ENCODE measurements around the gene B3GALNT1.

The B3GALNT1 gene

DNA sequence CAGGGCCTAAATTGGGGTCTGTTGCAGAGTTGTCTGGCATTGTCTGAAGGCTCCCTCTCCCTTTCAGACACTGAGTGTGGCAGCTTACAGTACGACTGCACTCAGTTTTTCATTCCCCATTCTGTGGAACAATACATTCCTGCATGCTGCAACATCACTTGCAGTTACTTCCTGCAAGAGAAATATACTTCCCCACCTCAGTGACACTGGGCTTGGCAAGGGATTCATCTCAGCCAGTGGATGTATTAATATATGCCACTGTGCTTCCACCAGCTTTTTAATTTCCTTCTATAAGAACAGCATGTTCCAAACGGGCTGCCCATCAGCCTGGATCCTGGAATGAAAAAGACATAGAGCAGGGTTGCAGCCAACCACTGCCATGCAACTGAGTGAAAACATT lies 23.1 kb downstream of the B3GALNT1 start:
- Histone ChIP-seq H3K27me3 (no peaks in the 10 kb centered on the region), H3K4me2 (peak overlapping the region; percentile 45), H4K20me1 (no peaks in the 10 kb centered on the region), H3K4me3 (no peak overlapping the region), H3K4me1 (peaks cover 21% of the 10 kb centered on the region), H3K9ac (0 out of 2 replicates have a peak overlapping the region, but pooled peaks have one; percentile 13), H3K27ac (0 out of 2 replicates have a peak overlapping the region, but pooled peaks have one; percentile 8), H3K36me3 (0 out of 2 replicates have a peak, but pooled peaks cover 4% of the 10 kb centered on the region), H3K9me3 (no peaks in the 10 kb centered on the region)
- no peak for TF ChIP-seq Cebpa-rat (IDR thresholded peaks at IDR 0.05)

DNA sequence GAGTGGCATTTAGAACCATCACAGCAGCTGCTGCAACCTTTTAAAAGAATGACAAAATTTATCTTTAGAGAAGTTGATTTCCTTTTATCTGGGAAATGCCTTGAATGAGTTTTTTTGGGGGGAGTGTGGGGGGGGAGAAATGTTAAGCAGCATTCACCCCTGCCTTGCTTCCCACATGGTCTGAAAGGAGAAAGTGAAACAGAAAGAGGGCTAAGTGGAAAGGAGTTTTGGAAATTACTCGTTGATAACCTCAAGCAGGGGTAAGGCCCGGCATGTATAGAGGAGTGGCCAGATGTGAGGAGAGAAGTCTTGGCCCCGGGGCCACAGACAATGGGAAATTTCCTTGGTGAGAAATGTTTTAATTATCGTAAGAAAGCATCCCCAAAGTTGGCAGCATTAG lies 23.5 kb downstream of the B3GALNT1 start:
- H3K27me3 ChIP-seq, result no peaks in the 10 kb centered on the region
- TF ChIP-seq Cebpa-rat (IDR thresholded peaks at IDR 0.05), result no peak
- no peak overlapping the region for H3K4me3 ChIP-seq
- no peaks in the 10 kb centered on the region for H4K20me1 ChIP-seq
- H3K4me1 ChIP-seq, result peaks cover 21% of the 10 kb centered on the region
- 0 out of 2 replicates have a peak overlapping the region, but pooled peaks have one; percentile 8 for H3K27ac ChIP-seq
- no peaks in the 10 kb centered on the region for H3K9me3 ChIP-seq
- H3K9ac ChIP-seq, result 0 out of 2 replicates have a peak overlapping the region, but pooled peaks have one; percentile 13
- H3K4me2 ChIP-seq, result peak overlapping the region; percentile 45
- 0 out of 2 replicates have a peak, but pooled peaks cover 4% of the 10 kb centered on the region for H3K36me3 ChIP-seq

DNA sequence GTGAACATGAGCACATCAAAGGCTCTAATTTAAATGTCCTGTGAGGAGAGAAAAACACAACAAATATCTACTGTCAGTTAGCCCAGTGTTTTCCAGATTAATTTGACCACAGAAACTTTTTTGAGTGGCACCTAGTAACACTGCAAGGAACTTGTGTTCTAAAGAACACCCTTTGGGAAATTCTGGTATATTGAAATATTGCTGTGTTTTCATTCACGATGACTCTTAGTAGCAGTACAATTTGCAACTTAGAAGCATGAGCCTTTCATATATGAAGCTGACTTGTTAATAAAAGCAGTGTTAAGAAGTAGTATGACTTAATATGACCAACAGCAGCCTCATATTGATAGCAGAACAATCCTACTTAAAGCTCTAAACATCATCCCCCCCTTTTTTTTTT lies 32.0 kb downstream of the B3GALNT1 start:
- Histone ChIP-seq H3K4me3 (no peak overlapping the region), H3K27me3 (no peaks in the 10 kb centered on the region), H3K36me3 (peaks cover 18% of the 10 kb centered on the region), H3K4me1 (peaks cover 25% of the 10 kb centered on the region), H3K27ac (no peak overlapping the region), H4K20me1 (no peaks in the 10 kb centered on the region), H3K9me3 (no peaks in the 10 kb centered on the region), H3K9ac (no peak overlapping the region), H3K4me2 (no peak overlapping the region)
- TF ChIP-seq Cebpa-rat (IDR thresholded peaks at IDR 0.05), result no peak

DNA sequence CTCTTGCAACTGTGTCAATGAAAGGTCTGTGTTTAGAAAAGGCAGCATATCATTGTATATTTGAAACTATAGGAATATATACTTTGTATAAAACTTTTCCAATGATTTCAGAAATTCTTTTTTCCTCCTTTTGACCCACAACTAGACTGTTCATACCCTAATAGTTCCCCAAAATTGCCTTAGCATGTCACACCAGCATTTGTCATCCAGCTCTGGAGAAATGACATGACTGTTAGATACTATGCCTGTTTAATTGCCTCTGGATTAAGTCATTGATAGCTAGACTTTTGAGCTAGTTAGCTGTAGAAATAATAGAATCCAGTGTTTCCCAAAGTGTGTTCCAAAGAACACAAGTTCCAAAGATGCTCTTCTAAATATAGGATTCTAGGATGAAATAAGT lies 32.4 kb downstream of the B3GALNT1 start:
- H3K9ac ChIP-seq, result no peak overlapping the region
- no peak overlapping the region for H3K27ac ChIP-seq
- H4K20me1 ChIP-seq, result no peaks in the 10 kb centered on the region
- no peaks in the 10 kb centered on the region for H3K27me3 ChIP-seq
- peaks cover 19% of the 10 kb centered on the region for H3K36me3 ChIP-seq
- peaks cover 26% of the 10 kb centered on the region for H3K4me1 ChIP-seq
- H3K9me3 ChIP-seq, result no peaks in the 10 kb centered on the region
- TF ChIP-seq Cebpa-rat (IDR thresholded peaks at IDR 0.05), result no peak
- H3K4me3 ChIP-seq, result no peak overlapping the region
- H3K4me2 ChIP-seq, result no peak overlapping the region

DNA sequence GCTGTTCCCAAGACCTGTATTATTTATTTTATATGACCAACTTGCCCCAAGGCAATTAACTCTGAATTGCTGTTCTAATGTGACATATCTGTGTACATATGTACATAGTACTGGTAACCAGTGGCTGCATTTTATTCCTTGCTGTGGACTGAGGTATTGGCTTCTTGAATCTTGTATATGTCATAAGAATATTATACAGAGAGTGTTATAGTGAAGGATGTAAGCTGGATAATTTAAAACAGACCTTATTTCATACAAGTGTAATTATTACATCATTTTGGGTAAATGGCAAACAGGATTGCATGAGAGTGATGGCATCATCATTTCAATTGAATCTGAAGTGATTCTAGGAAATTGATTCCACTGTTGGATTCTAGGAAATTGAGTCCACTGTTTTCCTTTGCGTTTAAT lies 32.9 kb downstream of the B3GALNT1 start:
- Histone ChIP-seq H3K9me3 (no peaks in the 10 kb centered on the region), H3K9ac (no peak overlapping the region), H3K4me2 (no peak overlapping the region), H3K4me3 (no peak overlapping the region), H3K4me1 (peaks cover 27% of the 10 kb centered on the region), H3K27me3 (no peaks in the 10 kb centered on the region), H4K20me1 (no peaks in the 10 kb centered on the region), H3K27ac (no peak overlapping the region), H3K36me3 (peaks cover 19% of the 10 kb centered on the region)
- no peak for TF ChIP-seq Cebpa-rat (IDR thresholded peaks at IDR 0.05)

DNA sequence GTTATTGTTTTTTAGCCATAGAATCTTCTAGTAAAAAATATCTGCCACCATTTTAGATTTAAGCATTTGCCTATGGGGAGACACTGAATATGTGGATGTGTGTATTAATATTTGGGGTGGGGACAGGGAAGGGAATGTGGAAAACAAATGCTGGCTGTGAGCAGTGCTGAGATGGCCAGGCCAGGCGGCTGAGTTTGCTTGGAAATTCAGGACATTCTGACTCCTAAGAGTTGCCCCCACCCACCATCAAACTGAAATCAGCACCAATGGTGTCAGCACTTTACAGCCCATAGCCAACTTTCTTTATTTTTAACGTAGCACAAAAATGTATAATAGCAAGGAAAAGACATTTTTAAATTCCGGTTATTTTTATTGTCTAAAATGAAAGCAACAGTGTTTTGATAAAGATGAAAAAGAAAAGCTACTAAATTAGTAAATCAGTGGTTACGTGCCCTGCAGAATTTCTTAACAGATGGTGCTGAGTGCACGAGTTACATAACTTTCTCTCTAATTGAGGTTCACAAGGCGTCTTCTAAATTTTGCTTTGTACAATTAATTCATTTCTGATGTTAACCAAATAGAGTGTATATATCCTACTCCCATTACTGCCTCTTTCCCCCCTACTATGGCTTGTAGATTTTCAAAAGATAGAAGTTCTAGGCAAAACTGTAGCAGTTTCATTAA lies 34.0 kb downstream of the B3GALNT1 start:
- Histone ChIP-seq H3K36me3 (peaks cover 19% of the 10 kb centered on the region), H3K9me3 (no peaks in the 10 kb centered on the region), H3K9ac (no peak overlapping the region), H4K20me1 (no peaks in the 10 kb centered on the region), H3K4me1 (peaks cover 28% of the 10 kb centered on the region), H3K4me2 (no peak overlapping the region), H3K27ac (no peak overlapping the region), H3K27me3 (no peaks in the 10 kb centered on the region), H3K4me3 (no peak overlapping the region)
- TF ChIP-seq Cebpa-rat (IDR thresholded peaks at IDR 0.05), result no peak

DNA sequence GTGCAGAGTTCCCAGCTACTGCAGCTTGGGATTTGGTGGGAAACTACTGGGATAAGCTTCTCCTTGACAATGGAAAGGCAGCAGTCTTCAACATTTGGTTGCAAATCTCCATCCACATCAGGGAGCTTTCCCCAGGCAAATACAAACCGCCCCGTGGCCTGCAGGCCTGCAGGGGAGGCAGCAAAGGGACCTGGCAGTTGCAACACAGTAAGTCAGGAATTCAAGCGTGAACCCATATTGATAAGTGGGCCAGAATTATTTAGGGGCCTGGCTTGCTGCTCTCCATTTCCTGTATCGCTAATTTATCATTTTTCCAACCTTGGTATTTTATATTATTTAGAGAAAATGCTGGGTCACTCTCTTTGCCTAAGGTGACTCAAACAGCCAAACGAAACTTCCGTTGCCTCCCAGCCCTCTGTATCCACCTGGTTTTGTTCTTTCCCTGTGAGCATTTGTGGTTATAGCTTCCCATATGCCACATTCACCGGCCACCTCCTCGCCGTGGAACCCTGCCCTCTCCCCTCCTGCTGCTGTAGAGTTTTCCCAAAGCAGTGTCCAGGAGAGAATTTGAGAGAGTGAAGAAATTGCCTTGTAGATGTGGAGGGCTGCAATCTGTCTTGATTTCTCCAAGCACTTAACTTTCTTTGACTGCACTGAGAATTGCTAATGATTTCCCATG lies 34.8 kb downstream of the B3GALNT1 start:
- no peaks in the 10 kb centered on the region for H4K20me1 ChIP-seq
- H3K4me2 ChIP-seq, result peak overlapping the region; percentile 56
- H3K27me3 ChIP-seq, result no peaks in the 10 kb centered on the region
- no peaks in the 10 kb centered on the region for H3K9me3 ChIP-seq
- H3K9ac ChIP-seq, result no peak overlapping the region
- H3K4me1 ChIP-seq, result peaks cover 28% of the 10 kb centered on the region
- no peak overlapping the region for H3K4me3 ChIP-seq
- no peak for TF ChIP-seq Cebpa-rat (IDR thresholded peaks at IDR 0.05)
- peaks cover 26% of the 10 kb centered on the region for H3K36me3 ChIP-seq
- H3K27ac ChIP-seq, result peak overlapping the region; percentile 23; the same call in 1 of the 2 replicates

DNA sequence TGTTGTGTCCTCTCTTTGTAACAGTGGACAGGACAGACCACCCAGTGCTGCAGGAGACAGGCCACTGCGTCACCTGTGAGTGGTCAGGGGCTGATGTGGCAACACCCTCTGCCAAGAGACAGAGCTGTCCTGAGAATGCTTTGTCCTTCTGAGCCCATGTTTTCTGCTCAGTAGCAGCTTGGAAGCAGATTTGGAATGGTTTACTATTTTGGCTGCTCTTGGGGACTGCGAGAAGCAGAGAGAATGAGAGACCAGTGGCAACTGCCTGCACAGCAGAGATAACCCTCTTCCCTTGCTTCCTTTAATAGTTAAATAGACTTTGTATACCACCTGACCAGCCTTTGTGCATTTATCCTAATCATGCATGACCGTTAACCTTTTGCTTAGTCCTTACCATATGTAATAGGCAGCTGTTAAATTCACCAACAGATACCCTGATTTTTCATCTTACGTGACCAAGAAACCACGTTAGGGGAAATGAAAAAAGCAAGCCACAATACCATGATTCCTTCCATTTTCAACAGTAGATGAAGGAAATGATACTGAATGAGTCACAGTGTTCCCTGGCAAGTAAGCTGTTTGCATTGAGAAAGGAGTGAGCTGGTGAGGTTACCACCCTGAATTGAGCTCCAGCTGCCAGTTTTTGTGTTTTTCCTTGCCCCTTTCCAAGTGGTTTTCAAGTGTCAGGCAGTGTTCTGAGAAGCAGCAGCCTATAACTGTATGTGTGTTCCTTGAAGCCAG lies 35.5 kb downstream of the B3GALNT1 start:
- H3K4me2 ChIP-seq, result peak overlapping the region; percentile 56
- H3K27ac ChIP-seq, result peak overlapping the region; percentile 36; the same call in 1 of the 2 replicates
- H3K4me3 ChIP-seq, result no peak overlapping the region
- peaks cover 28% of the 10 kb centered on the region for H3K4me1 ChIP-seq
- H3K9me3 ChIP-seq, result no peaks in the 10 kb centered on the region
- H4K20me1 ChIP-seq, result no peaks in the 10 kb centered on the region
- H3K27me3 ChIP-seq, result no peaks in the 10 kb centered on the region
- peaks cover 29% of the 10 kb centered on the region for H3K36me3 ChIP-seq
- no peak for TF ChIP-seq Cebpa-rat (IDR thresholded peaks at IDR 0.05)
- no peak overlapping the region for H3K9ac ChIP-seq

DNA sequence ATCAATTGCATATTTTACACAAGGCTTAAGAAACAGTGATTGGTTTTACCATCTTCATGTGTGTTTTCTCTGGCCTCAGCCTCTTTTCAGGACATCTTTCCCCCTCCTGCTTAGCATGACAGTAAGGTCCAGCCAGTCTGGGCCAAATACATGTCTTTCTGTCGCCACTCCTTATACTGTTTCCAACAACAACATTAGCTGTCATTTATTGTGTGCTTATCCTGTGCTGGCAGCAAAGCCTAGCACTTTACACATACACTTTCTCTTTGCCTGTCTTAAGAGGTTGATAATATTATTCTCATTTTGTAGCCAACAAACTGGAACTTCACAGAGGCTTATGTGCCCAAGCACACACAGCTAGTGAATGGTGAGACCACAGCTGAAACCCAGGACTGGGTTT lies 37.8 kb downstream of the B3GALNT1 start:
- no peak overlapping the region for H3K9ac ChIP-seq

More for the DNA sequence above, 37.8 kb downstream of the B3GALNT1 start:
- peaks cover 29% of the 10 kb centered on the region for H3K36me3 ChIP-seq
- H3K4me3 ChIP-seq, result no peak overlapping the region
- no peak for TF ChIP-seq Cebpa-rat (IDR thresholded peaks at IDR 0.05)
- no peaks in the 10 kb centered on the region for H3K27me3 ChIP-seq
- no peaks in the 10 kb centered on the region for H4K20me1 ChIP-seq
- H3K9me3 ChIP-seq, result no peaks in the 10 kb centered on the region
- H3K4me2 ChIP-seq, result peak overlapping the region; percentile 37
- H3K27ac ChIP-seq, result no peak overlapping the region
- peaks cover 28% of the 10 kb centered on the region for H3K4me1 ChIP-seq
